Measurements from ENCODE around the gene CAMP. TPM values are rescaled to one million over a fixed set of nuclear protein-coding genes. Genes with fewer than 3 reads are reported as not detected.
"Not testable (repeated sequence)": the region's sequence is repeated elsewhere in the genome, so short reads cannot be mapped to it uniquely, and the experiment has no call there.

The CAMP gene
- total RNA-seq, 1 experiment from 2014 or later, result not detected

GRCh38 chr3:48256557-48256956, 33.3 kb downstream of the CAMP start:
- no peak for DNase-seq (ENCODE audit: low spot score)

- no peak for DNase-seq (ENCODE audit: low spot score)
Observed at GRCh38 chr3:48258530-48258929, 35.2 kb downstream of the CAMP start.

GRCh38 chr3:48267782-48268181, 44.5 kb downstream of the CAMP start:
- DNase-seq (ENCODE audit: low spot score), result peak; percentile 16

- DNase-seq (ENCODE audit: low spot score), result peak; percentile 82
Observed at GRCh38 chr3:48268381-48268935, 45.2 kb downstream of the CAMP start.

- DNase-seq (ENCODE audit: low spot score), result peak; percentile 57
Observed at GRCh38 chr3:48268936-48269561, 45.8 kb downstream of the CAMP start.

DNA sequence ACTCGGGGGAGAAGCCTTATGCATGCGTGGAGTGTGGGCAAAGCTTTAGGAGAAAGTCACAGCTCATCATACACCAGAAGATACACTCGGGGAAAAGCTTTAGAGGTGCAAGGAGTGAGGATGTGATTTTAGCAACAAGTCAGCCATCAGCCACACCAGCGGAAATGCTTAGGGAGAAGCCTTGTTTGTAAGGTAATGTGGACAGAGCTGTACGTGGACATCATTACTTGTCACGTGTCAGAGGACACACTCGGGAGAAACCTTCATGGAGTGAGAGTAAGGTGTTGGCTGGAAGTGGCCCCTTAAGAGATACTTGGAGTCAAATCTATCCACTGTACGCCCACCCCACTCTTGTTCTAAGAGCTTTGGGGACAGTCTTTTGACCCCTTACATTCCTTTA, 46.3 kb downstream of the CAMP start:
- no peak for DNase-seq (ENCODE audit: low spot score)

- no peak for DNase-seq (ENCODE audit: low spot score)
Observed at GRCh38 chr3:48270306-48270705, 47.0 kb downstream of the CAMP start.

- DNase-seq (ENCODE audit: low spot score), result not testable (repeated sequence)
Observed at GRCh38 chr3:48271223-48271622, 47.9 kb downstream of the CAMP start.

- DNase-seq (ENCODE audit: low spot score), result no peak
Observed at GRCh38 chr3:48271763-48272498, 48.6 kb downstream of the CAMP start.

- DNase-seq (ENCODE audit: low spot score), result peak; percentile 71
Observed at GRCh38 chr3:48273594-48274211, 50.4 kb downstream of the CAMP start.

DNA sequence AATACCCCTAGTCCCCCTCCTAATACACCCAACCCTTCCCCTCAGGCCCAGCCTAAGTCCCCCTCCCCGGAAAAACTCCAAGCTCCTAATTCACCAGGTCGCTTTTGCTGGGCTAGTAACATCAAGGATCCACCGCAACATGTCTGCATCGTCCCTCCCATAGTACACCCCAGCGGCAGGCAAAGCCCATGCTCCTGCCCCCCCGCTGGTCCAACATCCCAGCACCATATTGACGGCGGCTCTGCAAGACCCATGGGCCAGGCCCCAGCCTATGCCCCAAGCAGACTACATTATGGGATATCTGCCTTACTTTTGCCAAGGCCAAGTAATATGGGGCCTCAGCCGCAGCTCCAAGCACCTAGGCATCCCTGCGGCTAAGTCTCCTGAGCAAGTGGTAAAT, 51.2 kb downstream of the CAMP start:
- no peak for DNase-seq (ENCODE audit: low spot score)

Small RNAs within 50 kb of the gene (small RNA-seq; reads per million reads assigned to genes)
- gene MIR4443, result not detected
- gene NDUFB1P1, result 0.29 reads per million
- gene RNU7-128P, result not detected

Other genes starting within 250 kb of the CAMP start
- 44.5 and 45.7 TPM in 2 replicates for gene MAP4, start 207.1 kb upstream of the CAMP start, total RNA-seq (2014; rRNA removed; shearing (Covaris generic))
- gene CDC25A, start 35.1 kb upstream of the CAMP start, total RNA-seq (2014; rRNA removed; shearing (Covaris generic)), result 16.3 and 33.6 TPM in 2 replicates
- gene ZNF589, start 17.6 kb downstream of the CAMP start, total RNA-seq (2014; rRNA removed; shearing (Covaris generic)), result 3.4 and 4.4 TPM in 2 replicates
- 18.1 and 37.3 TPM in 2 replicates for gene NME6, start 77.9 kb downstream of the CAMP start, total RNA-seq (2014; rRNA removed; shearing (Covaris generic))
- gene SPINK8, start 110.2 kb downstream of the CAMP start, total RNA-seq (2014; rRNA removed; shearing (Covaris generic)), result not detected in 2 replicates
- not detected in 2 replicates for gene FBXW12, start 148.7 kb downstream of the CAMP start, total RNA-seq (2014; rRNA removed; shearing (Covaris generic))
- gene PLXNB1, start 206.6 kb downstream of the CAMP start, total RNA-seq (2014; rRNA removed; shearing (Covaris generic)), result 194 and 209 TPM in 2 replicates
- gene CCDC51, start 216.6 kb downstream of the CAMP start, total RNA-seq (2014; rRNA removed; shearing (Covaris generic)), result 19.1 and 24.3 TPM in 2 replicates
- gene TMA7, start 216.8 kb downstream of the CAMP start, total RNA-seq (2014; rRNA removed; shearing (Covaris generic)), result 173 and 180 TPM in 2 replicates
- gene ATRIP, start 223.2 kb downstream of the CAMP start, total RNA-seq (2014; rRNA removed; shearing (Covaris generic)), result 6.7 and 7.7 TPM in 2 replicates

Data from HT-29 (cell line).